Measurements from ENCODE around the gene ADAMTS14.

DNA sequence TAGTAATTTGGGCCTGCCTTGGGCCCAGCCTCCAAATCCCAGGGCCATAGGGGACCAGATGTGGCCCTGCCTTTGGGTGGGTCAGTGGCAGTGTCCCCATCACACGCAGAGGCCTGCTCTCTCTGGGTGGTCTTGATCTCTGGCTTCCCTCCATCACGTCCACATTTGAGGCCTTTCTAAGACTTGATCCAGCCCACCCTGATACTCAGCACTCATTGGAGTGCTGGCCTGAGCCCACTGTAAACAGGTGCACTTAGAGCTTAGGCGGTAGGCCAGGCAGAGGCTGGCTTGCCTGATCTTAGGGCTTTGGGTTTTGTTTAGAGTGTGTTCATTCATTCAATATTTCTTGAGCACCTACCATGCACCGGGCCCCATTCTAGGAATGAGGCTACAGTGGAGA lies 60.3 kb downstream of the ADAMTS14 start:
- TF ChIP-seq, protein P1, sequence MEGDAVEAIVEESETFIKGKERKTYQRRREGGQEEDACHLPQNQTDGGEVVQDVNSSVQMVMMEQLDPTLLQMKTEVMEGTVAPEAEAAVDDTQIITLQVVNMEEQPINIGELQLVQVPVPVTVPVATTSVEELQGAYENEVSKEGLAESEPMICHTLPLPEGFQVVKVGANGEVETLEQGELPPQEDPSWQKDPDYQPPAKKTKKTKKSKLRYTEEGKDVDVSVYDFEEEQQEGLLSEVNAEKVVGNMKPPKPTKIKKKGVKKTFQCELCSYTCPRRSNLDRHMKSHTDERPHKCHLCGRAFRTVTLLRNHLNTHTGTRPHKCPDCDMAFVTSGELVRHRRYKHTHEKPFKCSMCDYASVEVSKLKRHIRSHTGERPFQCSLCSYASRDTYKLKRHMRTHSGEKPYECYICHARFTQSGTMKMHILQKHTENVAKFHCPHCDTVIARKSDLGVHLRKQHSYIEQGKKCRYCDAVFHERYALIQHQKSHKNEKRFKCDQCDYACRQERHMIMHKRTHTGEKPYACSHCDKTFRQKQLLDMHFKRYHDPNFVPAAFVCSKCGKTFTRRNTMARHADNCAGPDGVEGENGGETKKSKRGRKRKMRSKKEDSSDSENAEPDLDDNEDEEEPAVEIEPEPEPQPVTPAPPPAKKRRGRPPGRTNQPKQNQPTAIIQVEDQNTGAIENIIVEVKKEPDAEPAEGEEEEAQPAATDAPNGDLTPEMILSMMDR (conservative IDR thresholded peaks at IDR 0.05), result no peak
- no peak for TF ChIP-seq EZH2 (IDR thresholded peaks at IDR 0.05; ENCODE audit: low read depth)
